ENCODE data around the gene TOR2A.
"Not testable (repeated sequence)": the region's sequence is repeated elsewhere in the genome, so short reads cannot be mapped to it uniquely, and the experiment has no call there.

TOR2A gene

GRCh38 chr9:127734747-127735529, at the start of gene TOR2A:
Gene TOR2A (minus strand): TSS chr9:127735294. CDS start chr9:127735270, 24 bp downstream.
- peaks cover 12% of the 10 kb centered on the region for H3K36me3 ChIP-seq (ENCODE audit: control insufficient read depth, insufficient read depth, low read length)
- peak within 1 kb of the TSS; percentile 79 for H3K4me3 ChIP-seq (replicated peaks; ENCODE audit: low read depth, low read length)
- peak; percentile 98 for DNase-seq (ENCODE audit: extremely low read depth, insufficient read length)
- TF ChIP-seq CTCF (IDR thresholded peaks at IDR 0.05; ENCODE audit: insufficient read depth, low read length, poor library complexity, severe bottlenecking), result peak; percentile 95
- no peaks in the 10 kb centered on the region for H3K27me3 ChIP-seq (replicated peaks; ENCODE audit: control insufficient read depth, insufficient read depth, low read length)

DNA sequence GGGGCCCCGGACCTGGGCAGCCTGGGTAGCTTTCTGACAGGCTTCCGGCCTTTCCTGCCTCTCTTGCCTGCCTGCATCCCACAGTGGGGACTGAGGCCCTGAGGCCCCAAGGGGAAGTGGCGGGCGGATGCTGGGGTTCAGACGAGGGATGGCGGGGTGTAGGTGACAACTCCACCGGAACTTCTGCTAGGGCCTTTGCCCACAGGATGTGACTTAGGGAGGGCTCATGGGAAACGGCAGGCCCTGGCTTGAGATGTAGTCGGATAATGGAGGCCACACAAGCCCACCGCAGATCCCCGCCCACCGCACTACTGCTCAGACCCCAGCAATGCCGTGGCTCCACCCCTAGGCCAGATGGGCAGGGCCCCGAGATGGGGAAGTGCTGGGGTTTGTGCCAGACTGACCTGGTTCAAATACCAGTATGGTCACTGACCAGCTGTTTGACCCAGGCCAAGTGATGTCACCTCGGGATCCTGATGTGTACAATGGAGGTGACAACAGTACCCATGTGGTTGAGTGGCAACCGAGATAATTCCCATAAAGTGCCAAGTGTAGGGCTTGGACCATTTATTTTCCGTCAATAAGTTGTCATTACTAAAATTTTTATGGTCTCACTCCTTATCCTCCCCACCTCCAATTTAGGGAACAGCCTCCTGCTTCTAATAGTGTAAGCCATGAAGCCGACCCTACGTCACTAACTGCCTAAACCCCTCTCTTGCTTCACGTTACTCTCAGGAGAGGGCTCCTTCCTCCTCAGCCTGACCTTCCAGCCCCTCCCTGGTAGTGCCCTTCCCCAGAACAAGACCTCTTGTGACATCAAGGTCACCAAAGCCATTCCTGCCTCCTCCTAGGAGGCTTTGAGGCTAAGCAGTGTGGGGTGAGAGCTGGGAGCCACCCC, 48.3 kb upstream of the TOR2A start:
- peak; percentile 82 for DNase-seq (ENCODE audit: extremely low read depth, insufficient read length)
- TF ChIP-seq CTCF (IDR thresholded peaks at IDR 0.05; ENCODE audit: insufficient read depth, low read length, poor library complexity, severe bottlenecking), result no peak
- no peak overlapping the region for H3K4me3 ChIP-seq (replicated peaks; ENCODE audit: low read depth, low read length)
- H3K27me3 ChIP-seq (replicated peaks; ENCODE audit: control insufficient read depth, insufficient read depth, low read length), result no peaks in the 10 kb centered on the region
- peaks cover 13% of the 10 kb centered on the region for H3K36me3 ChIP-seq (ENCODE audit: control insufficient read depth, insufficient read depth, low read length)

GRCh38 chr9:127781806-127782205, 46.7 kb upstream of the TOR2A start:
- H3K36me3 ChIP-seq (ENCODE audit: control insufficient read depth, insufficient read depth, low read length), result no peaks in the 10 kb centered on the region
- no peak overlapping the region for H3K4me3 ChIP-seq (replicated peaks; ENCODE audit: low read depth, low read length)
- DNase-seq (ENCODE audit: extremely low read depth, insufficient read length), result no peak
- no peak for TF ChIP-seq CTCF (IDR thresholded peaks at IDR 0.05; ENCODE audit: insufficient read depth, low read length, poor library complexity, severe bottlenecking)
- no peaks in the 10 kb centered on the region for H3K27me3 ChIP-seq (replicated peaks; ENCODE audit: control insufficient read depth, insufficient read depth, low read length)

- H3K4me3 ChIP-seq (replicated peaks; ENCODE audit: low read depth, low read length); H3K36me3 ChIP-seq (ENCODE audit: control insufficient read depth, insufficient read depth, low read length); H3K27me3 ChIP-seq (replicated peaks; ENCODE audit: control insufficient read depth, insufficient read depth, low read length); DNase-seq (ENCODE audit: extremely low read depth, insufficient read length): not testable (repeated sequence)
Observed at GRCh38 chr9:127780909-127781308, 45.8 kb upstream of the TOR2A start.

- DNase-seq (ENCODE audit: extremely low read depth, insufficient read length), result no peak
- TF ChIP-seq CTCF (IDR thresholded peaks at IDR 0.05; ENCODE audit: insufficient read depth, low read length, poor library complexity, severe bottlenecking), result no peak
- H3K36me3 ChIP-seq (ENCODE audit: control insufficient read depth, insufficient read depth, low read length), result no peaks in the 10 kb centered on the region
Observed at GRCh38 chr9:127780126-127780885, 45.2 kb upstream of the TOR2A start.

More at GRCh38 chr9:127780126-127780885, 45.2 kb upstream of the TOR2A start:
- Histone ChIP-seq H3K4me3 (replicated peaks; ENCODE audit: low read depth, low read length) (no peak overlapping the region), H3K27me3 (replicated peaks; ENCODE audit: control insufficient read depth, insufficient read depth, low read length) (no peaks in the 10 kb centered on the region)
